ENCODE data around the gene VPS35L.

Gene VPS35L

GRCh38 chr16:19683453-19684236 lies 128.1 kb downstream of the VPS35L start:
- DNase-seq (ENCODE audit: low read depth) = no peak
- TF ChIP-seq CTCF (conservative IDR thresholded peaks at IDR 0.05; ENCODE audit: control insufficient read depth, insufficient read depth, low read depth, low read length) = no peak
- no peak overlapping the region for H3K4me3 ChIP-seq (ENCODE audit: control insufficient read depth, low read depth, low read length)

GRCh38 chr16:19685176-19685575 lies 129.7 kb downstream of the VPS35L start:
- H3K4me3 ChIP-seq (ENCODE audit: control insufficient read depth, low read depth, low read length) = no peak overlapping the region
- no peak for TF ChIP-seq CTCF (conservative IDR thresholded peaks at IDR 0.05; ENCODE audit: control insufficient read depth, insufficient read depth, low read depth, low read length)
- DNase-seq (ENCODE audit: low read depth) = no peak

- no peak for DNase-seq (ENCODE audit: low read depth)
- TF ChIP-seq CTCF (conservative IDR thresholded peaks at IDR 0.05; ENCODE audit: control insufficient read depth, insufficient read depth, low read depth, low read length) = no peak
- H3K4me3 ChIP-seq (ENCODE audit: control insufficient read depth, low read depth, low read length) = no peak overlapping the region
Observed at GRCh38 chr16:19687279-19687678, 131.8 kb downstream of the VPS35L start.

GRCh38 chr16:19688396-19689024 lies 133.0 kb downstream of the VPS35L start:
- TF ChIP-seq CTCF (conservative IDR thresholded peaks at IDR 0.05; ENCODE audit: control insufficient read depth, insufficient read depth, low read depth, low read length) = no peak
- no peak for DNase-seq (ENCODE audit: low read depth)
- H3K4me3 ChIP-seq (ENCODE audit: control insufficient read depth, low read depth, low read length) = no peak overlapping the region

GRCh38 chr16:19689342-19689741 lies 133.8 kb downstream of the VPS35L start:
- no peak for DNase-seq (ENCODE audit: low read depth)
- H3K4me3 ChIP-seq (ENCODE audit: control insufficient read depth, low read depth, low read length) = no peak overlapping the region
- no peak for TF ChIP-seq CTCF (conservative IDR thresholded peaks at IDR 0.05; ENCODE audit: control insufficient read depth, insufficient read depth, low read depth, low read length)

GRCh38 chr16:19690196-19690595 lies 134.7 kb downstream of the VPS35L start:
- H3K4me3 ChIP-seq (ENCODE audit: control insufficient read depth, low read depth, low read length) = no peak overlapping the region
- DNase-seq (ENCODE audit: low read depth) = no peak
- no peak for TF ChIP-seq CTCF (conservative IDR thresholded peaks at IDR 0.05; ENCODE audit: control insufficient read depth, insufficient read depth, low read depth, low read length)
